Activated CD4-positive, CD25-positive, alpha-beta regulatory T cell treated with anti-CD3 and anti-CD28 coated beads, Interleukin-2, amount 50 U/mL, for 24 hours (primary cell): Measurements from ENCODE around the gene CDCP1.
A peak's percentile ranks its signal among the peaks of the same experiment; 100 is the strongest.

Experiments
- ATAC-seq, 2 donors: fragments of 150-1000 bp; cut with Tn5 transposase; one replicate each; pipeline ENCODE4 v1.10.0; 2021; ENCODE audit warnings: mild to moderate bottlenecking in 1 of 2, moderate library complexity in 1 of 2

CDCP1 gene

DNA sequence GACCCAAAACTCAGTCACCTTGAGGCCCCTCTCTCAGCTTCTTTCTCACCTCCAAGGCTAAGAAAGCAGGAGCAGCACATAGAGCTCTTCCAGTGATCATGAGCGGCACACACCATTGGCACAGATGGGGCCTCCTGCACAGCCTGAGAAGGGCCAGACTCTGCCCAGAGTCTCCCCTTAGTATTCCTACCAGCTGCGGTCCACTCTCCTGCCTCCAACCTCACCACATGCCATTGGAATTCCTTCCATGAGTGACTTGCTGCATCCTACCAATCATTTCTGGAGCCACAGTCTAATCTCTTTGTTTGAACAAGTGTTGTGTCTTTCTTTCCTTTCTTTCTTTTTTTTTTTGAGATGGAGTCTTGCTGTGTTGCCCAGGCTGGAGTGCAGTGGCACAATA lies 39.3 kb downstream of the CDCP1 start:
- ATAC-seq: no peak

GRCh38 chr3:45105855-45106671 lies 40.1 kb downstream of the CDCP1 start:
- ATAC-seq: peak; percentile 79 to 90

GRCh38 chr3:45104715-45105711 lies 41.2 kb downstream of the CDCP1 start:
- ATAC-seq: peak in 1 of 2 donors; percentile 11

DNA sequence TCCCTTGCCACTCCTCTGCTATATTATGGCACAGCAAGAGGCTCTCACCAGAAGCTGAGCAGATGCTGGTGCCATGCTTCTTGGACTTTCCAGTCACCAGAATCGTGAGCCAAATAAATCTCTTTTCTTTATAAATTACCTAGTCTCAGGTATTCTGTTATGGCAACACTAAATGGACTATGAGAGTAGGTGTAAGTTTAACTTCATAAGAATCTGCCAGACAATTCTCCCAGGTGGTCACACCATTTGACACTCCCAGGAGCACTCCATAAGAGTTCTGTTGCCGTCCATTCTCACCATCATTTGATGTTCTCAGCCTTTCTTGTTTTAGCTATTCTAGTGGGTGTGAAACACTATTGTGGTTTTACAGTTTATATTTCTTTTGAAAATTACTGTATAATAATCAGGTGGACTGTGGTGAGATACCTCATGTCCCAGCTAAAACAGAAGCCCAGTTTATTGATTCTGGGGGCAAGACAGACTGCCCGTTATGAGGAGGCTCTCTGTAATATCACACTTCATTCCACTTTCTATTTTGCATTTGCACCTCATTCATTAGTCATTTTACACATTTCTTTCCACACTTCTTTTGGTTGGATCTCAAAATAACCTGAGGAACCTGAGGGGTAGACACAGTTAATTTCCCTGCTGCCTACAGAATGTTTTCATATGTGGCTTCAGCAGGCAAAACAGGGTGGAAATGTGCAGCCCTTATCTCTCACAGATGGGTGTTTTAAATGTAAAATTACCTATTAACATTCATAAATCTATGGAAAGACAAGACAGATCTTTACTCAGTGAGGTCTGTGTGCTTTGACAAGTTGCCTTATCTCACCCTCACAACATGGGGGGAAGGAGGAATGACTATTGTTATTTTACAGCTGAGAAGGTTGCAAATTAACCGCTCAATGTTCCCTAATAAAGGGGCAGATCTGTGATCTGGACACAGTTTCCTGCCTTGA lies 42.1 kb downstream of the CDCP1 start:
- ATAC-seq: no peak

DNA sequence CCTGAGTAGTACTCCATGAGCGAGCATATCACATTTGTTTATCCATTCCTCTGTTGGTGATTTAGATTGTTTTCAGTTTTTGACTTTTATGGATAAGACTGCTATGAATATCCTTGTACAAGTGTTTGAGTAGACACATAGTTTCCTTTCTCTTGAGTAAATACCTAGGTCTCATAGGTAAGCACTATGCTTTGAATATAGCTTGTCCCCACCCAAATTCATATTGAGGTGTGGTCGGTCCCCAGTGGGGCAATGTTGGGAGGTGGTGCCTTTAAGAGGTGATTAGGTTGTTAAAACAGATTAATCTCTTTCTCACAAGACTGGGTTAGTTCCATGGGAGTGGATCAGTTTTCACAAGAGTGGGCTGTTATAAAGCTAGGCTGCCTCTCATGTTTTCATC lies 42.8 kb downstream of the CDCP1 start:
- no peak for ATAC-seq

GRCh38 chr3:45100981-45101407 lies 45.2 kb downstream of the CDCP1 start:
- ATAC-seq: no peak

DNA sequence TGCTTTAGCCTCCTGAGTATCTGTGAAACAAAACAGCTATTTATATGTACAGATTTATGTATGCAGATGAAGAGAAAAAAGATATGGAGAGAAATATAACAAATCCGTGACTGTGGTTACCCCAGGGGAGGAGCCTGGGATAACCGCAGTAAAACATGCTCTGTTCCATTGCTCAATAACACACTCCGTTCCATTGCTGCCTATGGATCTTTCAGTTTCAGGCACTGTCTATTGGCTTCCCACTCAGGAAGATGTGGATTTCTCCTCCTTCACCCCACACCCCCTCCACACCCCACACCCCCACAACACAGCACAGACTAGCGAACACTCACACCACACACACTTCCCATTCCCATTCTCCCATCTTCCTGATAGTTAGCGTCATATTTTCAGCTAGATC lies 47.9 kb downstream of the CDCP1 start:
- no peak for ATAC-seq

DNA sequence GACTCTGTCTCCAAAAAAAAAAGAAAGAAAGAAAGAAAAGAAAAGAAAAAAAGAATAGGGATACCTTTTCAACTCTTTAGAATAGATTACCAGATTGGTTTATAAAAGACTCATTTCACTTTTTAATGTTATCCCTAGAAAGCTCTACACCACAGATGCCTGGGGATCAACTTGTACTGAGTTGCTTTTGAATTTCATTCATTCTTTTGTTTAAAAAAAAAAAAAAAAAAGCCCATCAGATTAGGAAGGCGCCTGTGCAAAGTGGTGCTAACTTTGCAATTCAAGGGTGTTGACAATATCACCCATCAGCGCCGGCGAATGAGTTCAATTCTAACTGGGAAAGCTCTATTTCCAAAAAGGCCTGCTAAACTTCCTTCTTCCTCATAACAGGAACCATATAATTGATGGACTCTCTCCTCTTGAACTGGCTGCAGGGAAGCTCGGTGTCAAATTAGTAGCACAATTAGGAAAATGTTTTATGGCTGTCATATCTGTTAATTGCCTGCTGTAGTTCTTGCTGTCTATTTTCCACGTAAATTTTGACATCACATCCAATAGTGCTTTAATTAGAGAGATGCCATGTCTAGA lies 48.8 kb downstream of the CDCP1 start:
- ATAC-seq: no peak

GRCh38 chr3:45095916-45096526 lies 50.2 kb downstream of the CDCP1 start:
- ATAC-seq: no peak

DNA sequence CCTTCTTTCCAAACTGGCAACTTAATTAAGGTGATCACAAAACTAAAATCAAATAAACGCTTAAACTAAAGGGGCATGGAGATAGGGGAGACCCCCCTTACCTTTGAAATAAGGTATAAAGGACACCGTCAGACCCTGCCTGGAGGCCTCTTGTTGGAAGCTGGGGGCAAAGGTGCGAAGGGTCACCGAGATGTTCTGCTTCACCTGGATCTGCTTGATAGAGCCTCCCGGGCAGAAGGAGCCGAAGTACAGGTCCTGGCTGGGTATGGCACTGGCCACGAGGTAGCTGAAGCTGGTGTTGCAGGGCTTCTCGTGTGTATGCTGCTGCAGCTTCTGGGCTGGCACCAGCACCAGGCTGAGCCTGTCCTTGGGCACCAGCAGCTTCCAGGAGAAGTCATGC lies 53.0 kb downstream of the CDCP1 start:
- ATAC-seq: no peak

DNA sequence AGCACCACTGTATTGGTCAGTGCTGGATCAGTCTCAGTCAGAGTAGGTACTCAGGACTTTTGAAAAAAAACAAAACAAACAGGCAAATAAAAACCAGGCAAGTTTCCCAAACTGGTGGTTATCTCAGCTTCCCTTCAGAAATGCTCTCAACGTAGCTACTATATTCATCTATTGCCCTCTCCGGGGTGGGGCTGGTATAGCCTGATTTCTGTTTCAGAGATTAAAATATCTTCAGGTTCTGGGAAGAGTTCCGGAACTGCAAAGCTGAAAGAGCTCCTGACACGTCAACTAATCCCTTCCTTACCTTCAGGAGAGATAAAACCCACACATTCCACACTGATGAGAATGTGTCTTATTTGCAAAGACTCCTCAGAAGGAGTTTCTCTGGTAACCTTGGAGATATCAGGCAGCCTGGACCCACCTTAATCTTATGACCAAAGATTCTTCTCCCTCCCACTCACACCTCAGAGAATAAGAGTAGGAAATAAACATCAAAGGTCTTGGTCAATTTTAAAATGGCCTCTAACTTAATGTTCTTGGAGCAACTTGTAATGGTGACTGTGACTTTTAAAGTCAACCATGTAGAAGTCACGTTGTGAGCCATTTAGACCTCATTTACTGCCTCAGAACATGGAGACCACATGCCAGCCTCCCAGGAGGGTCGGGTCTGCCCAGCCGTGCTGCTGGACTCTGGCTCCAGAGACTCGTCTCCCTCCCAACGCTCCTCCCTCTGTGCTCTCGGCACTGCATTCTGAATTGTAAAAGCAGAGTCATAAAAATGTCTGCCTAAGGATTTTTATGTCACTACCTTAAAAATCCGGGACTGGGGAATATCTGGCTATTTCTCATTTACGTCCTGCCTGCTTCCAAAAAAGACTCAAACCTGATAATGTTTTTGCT lies 53.8 kb downstream of the CDCP1 start:
- no peak for ATAC-seq

GRCh38 chr3:45090855-45091254 lies 55.3 kb downstream of the CDCP1 start:
- ATAC-seq: no peak

- no peak for ATAC-seq
These were observed 57.4 kb downstream of the CDCP1 start for GRCh38 chr3:45088543-45089358.

GRCh38 chr3:45087155-45087554 lies 59.0 kb downstream of the CDCP1 start:
- ATAC-seq: no peak

- no peak for ATAC-seq
These were observed 61.1 kb downstream of the CDCP1 start for GRCh38 chr3:45084820-45085816.

DNA sequence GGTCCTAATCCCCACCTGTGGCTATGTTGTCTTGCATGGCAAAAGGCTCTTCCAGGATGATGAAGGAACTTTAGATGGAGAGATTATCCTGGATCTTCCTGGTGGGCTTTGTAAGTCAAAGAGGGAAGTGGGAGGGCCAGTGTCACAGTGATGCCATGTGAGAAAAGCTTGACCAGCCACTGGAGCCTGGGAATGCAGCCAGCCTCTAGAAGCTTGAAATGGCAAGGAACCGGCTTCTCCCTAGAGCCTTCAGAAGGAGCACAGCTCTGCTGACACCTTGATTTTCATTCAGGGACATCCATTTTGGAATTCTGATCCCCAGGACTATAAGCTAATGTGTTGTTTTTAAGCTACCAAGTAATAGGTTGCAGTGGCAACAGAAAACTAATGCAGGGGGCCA lies 61.8 kb downstream of the CDCP1 start:
- no peak for ATAC-seq

- no peak for ATAC-seq
These were observed 63.2 kb downstream of the CDCP1 start for GRCh38 chr3:45083023-45083422.

DNA sequence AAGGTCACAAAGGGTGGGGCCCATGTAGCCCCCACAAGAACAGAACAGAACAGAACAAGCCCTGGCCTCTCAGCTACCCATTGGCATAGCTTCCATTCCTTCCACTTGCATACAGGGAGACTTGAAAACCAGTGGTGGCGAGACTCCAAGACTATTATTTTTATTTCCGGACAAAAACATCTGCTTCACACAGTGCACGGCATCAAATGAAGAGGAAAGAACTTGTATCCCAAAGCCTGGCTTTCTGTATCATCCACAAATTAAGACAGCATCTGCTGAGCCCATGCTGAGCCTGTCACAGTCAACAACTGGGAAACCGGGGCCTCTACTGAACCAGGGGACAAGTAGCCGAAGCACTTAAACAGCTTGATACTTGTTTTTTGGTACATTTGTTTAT lies 64.0 kb downstream of the CDCP1 start:
- no peak for ATAC-seq
